Gastroesophageal sphincter (tissue), 3 donors: ENCODE data around the gene SPDYE3.
"Not testable (repeated sequence)": the region's sequence is repeated elsewhere in the genome, so short reads cannot be mapped to it uniquely, and the experiment has no call there.

Experiments
- POLR2A ChIP-seq, 2 donors: fragments of 450-650 bp; IDR thresholded peaks; one replicate each; pipeline ENCODE4 v1.6.1; 2017; ENCODE audit warnings: antibody characterized with exemption in 2 of 2, mild to moderate bottlenecking in 2 of 2, moderate library complexity in 1 of 2
- TF ChIP-seq, protein P1 (sequence below), 4 experiments: fragments of 200-600 bp in 2 of 4; fragments of 450-650 bp in 2 of 4; sonication (generic) in 1 of 4; IDR thresholded peaks; one replicate each; pipeline ENCODE4 v1.5.1; 2017 to 2019; ENCODE audit warnings: antibody characterized with exemption in 4 of 4, mild to moderate bottlenecking in 2 of 4, moderate library complexity in 2 of 4

DNA sequence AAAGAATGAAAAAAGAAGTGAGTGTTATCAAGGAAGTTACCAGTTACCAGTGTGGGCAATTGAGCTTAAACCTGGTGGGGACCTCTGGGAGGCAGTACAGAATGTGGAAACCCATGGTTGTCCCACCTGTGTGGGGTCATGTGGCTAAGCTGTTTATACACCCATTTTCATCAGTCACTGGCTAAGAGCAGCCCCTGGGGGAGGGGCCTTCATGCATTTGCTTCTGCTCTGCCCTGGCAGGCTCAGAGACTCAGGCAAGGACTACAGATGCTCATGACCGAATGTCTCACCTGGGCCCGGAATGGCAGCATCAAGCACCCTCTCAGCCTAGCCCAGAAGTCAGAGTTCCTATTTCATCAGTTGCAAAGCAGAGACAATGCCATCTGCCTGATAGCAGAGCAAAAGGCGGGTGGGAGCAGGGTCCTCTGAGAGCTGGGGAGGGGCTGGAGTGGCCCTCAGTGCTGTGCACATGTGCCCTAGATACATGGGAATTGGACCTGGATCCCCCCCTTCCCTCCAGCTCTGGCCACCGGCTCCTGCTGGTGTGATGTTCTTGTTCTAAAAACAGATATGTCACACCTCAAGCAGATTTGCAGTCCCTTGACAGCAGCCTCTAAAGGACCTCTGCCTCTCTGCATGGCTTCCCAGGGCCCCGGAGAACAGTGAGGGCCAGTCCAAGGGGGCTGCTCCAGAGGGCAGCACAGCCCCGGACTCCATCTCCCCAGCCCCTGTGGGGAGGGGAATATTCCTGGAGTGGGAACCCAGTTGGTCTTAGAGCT is 20.1 kb upstream of the SPDYE3 start:
- TF ChIP-seq POLR2A (IDR thresholded peaks at IDR 0.05), result not testable (repeated sequence)
- TF ChIP-seq, protein P1, sequence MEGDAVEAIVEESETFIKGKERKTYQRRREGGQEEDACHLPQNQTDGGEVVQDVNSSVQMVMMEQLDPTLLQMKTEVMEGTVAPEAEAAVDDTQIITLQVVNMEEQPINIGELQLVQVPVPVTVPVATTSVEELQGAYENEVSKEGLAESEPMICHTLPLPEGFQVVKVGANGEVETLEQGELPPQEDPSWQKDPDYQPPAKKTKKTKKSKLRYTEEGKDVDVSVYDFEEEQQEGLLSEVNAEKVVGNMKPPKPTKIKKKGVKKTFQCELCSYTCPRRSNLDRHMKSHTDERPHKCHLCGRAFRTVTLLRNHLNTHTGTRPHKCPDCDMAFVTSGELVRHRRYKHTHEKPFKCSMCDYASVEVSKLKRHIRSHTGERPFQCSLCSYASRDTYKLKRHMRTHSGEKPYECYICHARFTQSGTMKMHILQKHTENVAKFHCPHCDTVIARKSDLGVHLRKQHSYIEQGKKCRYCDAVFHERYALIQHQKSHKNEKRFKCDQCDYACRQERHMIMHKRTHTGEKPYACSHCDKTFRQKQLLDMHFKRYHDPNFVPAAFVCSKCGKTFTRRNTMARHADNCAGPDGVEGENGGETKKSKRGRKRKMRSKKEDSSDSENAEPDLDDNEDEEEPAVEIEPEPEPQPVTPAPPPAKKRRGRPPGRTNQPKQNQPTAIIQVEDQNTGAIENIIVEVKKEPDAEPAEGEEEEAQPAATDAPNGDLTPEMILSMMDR (IDR thresholded peaks at IDR 0.05), result not testable (repeated sequence)
